ENCODE data around the gene OR11A1.
"Not testable (repeated sequence)": the region's sequence is repeated elsewhere in the genome, so short reads cannot be mapped to it uniquely, and the experiment has no call there.

OR11A1 gene

GRCh38 chr6:29478740-29479139, 21.9 kb upstream of the OR11A1 start:
- no peak for DNase-seq (ENCODE audit: low spot score)

- DNase-seq (ENCODE audit: low spot score): no peak
Observed at GRCh38 chr6:29477923-29478450, 21.1 kb upstream of the OR11A1 start.

DNA sequence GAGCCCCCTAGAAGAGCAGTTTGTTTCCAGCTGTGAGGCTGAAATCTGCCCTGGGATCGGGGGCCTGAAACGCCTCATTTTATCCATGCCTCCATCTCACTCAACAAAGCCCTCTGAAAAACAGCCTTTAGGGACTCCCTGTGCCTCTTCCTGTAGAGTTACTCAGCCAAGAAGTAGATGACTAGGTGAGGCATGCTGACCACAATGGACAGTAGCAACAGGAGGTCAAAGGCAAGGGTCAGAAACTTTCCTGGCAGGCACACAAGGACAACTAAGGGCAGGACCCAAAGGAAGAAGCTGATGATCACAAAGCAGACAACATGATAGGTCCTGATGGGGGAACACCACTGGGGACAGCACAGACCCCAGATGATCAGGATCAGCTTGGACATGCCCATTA, 18.1 kb upstream of the OR11A1 start:
- no peak for DNase-seq (ENCODE audit: low spot score)

- DNase-seq (ENCODE audit: low spot score): no peak
Observed at GRCh38 chr6:29466241-29466640, 9.4 kb upstream of the OR11A1 start.

GRCh38 chr6:29465801-29466200, 8.9 kb upstream of the OR11A1 start:
- no peak for DNase-seq (ENCODE audit: low spot score)

DNA sequence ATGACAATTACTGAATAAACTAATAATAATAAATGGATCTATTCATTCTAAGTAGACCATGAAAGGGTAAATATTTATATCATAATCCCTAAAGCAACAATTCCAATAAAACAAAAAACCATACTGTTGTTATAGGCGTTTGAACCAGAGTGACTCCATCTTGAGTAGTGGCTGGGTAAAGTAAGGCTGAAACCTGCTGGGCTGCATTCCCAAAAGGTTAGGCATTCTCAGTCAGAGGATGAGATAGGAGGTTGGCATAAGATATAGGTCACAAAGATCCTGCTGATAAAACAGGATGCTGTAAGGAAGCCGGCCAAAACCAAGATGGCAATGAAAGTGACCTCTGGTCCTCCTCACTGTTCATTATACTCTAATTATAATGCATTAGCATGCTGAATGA, 8.4 kb upstream of the OR11A1 start:
- no peak for DNase-seq (ENCODE audit: low spot score)

- no peak for DNase-seq (ENCODE audit: low spot score)
Observed at GRCh38 chr6:29462022-29462421, 5.2 kb upstream of the OR11A1 start.

- no peak for DNase-seq (ENCODE audit: low spot score)
Observed at GRCh38 chr6:29461021-29461814, 4.3 kb upstream of the OR11A1 start.

DNA sequence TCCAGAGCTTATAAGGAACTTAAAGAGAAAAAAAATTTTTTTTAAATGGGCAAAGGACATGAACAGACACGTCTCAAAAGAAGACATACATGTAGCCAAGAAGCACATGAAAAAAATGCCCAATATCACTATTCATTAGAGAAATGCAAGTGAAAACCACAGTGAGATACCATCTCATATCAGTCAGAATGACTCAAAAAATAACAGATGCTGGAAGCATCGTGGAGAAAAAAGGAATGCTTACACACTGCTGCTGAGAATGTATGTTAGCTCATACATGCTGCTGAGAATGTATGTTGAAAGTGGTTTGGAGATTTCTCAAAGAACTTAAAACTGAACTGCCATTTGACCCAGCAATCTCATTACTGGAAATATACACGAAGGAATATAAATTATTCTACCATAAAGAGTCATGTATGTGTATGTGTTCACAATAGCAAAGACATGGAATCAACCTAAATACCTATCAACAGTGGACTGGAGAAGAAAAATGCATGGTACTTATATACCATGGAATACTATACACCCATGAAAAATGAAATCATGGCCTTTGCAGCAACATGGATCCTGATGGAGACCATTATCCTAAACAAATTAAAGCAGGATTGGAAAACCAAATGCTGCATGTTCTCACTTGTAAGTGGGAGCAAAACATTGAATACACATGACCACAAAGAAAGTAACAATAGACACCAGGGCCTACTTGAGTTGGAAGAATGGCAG, 5.2 kb downstream of the OR11A1 start:
- DNase-seq (ENCODE audit: low spot score): no peak

- no peak for DNase-seq (ENCODE audit: low spot score)
Observed at GRCh38 chr6:29447670-29448069, 9.2 kb downstream of the OR11A1 start.

GRCh38 chr6:29444031-29444430, 12.8 kb downstream of the OR11A1 start:
- DNase-seq (ENCODE audit: low spot score): not testable (repeated sequence)

GRCh38 chr6:29442719-29443118, 14.2 kb downstream of the OR11A1 start:
- no peak for DNase-seq (ENCODE audit: low spot score)

DNA sequence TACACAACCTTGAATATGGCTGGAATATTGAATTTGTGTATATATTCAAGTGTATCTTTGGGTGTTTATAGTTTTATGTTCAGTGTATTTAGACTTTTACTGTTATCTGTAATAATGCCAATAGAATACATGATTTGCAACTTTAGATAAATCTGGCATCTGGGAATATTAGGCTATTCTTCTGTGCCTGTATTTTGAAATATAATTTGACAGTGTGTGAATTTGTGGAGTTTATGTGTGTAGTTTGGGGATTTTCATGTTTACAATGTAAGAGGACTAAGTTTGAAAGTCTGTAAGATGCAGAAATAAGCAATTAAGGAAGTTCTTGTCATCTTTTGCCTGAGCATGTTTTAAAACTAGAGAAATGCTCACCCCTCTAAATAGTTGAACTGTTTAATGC, 17.9 kb downstream of the OR11A1 start, which contains the start of gene OR10C1:
TSS of gene OR10C1 (plus strand) at position 301 of the 400 bp plus-strand sequence. CDS start 710 bp downstream, outside the sequence.
- DNase-seq (ENCODE audit: low spot score): no peak

GRCh38 chr6:29436730-29437129, 20.1 kb downstream of the OR11A1 start:
- DNase-seq (ENCODE audit: low spot score): not testable (repeated sequence)

- DNase-seq (ENCODE audit: low spot score): no peak
Observed at GRCh38 chr6:29426654-29427053, 30.2 kb downstream of the OR11A1 start.

DNA sequence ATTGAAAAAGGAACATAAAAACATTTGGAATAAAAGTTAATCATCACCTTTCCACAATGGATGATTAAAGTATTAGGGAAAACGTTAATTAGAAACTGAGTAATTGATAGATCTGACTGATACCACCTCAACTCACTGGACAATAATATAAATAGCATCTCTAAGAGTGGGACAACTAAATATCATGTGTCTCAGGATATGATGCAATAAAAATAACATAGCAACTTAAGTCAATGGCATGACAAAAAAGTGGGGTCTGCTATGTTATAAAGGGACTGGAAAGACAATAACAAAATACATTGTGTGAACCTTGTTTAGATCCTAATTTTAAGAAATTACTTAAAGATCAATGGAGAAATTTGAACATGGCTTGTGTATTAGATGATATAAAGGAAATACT, 31.8 kb downstream of the OR11A1 start:
- no peak for DNase-seq (ENCODE audit: low spot score)

DNA sequence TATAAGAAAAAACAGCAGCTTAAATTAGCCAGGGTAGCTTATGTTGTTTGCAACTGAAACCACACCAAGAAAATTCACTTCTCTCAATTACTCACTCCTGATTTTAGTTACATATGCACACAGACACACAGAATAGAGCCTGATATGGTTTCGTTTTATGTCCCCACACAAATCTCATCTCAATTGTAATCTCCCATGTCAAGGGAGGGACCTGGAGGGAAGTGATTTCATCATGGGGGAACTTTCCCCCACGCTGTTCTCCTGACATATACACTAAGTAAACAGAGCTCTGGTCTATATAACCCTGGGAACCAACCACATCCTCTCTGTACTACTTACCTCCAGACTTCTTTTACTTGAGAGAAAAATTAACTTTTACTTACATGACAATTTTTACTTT, 32.3 kb downstream of the OR11A1 start:
- DNase-seq (ENCODE audit: low spot score): no peak

DNA sequence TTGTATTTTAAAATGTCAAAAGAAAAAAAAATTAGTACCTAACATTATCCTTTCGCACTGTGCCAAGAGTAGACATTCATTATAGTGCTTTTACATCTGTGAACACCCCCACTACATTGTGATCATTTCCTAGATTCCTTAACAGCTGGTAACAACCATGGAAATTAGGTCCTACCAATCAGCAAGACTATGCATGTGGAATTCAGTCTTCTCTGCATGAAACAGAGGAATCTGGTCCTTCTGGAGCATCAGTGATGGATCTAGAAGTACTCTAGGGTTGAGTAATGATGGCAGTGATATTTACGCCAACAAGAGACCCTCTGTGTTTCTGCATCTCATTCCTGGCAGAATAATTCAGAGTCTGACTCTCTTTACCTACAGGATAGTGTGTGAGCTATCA, 32.7 kb downstream of the OR11A1 start:
- no peak for DNase-seq (ENCODE audit: low spot score)

DNA sequence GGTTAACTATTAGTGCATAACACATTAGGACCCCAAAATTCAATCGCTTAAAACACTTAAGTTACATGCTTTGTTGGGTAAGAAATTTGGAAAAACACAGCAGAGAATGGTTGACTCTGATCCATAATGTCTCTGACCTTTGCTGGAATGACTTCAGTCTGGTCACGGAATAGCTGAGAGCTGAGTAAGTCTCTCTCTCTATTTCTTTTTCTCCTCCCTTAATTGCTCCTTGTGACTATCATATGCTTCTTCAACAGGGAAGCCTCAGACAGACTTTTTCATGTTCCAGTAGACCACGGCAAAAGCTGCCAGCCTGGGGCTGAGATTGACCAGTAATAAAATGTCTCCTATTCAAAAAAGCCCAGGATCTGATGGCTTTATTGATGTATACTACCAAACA, 37.4 kb downstream of the OR11A1 start:
- no peak for DNase-seq (ENCODE audit: low spot score)

GRCh38 chr6:29414588-29414987, 42.3 kb downstream of the OR11A1 start, which contains the start of gene OR12D1:
TSS of gene OR12D1 (plus strand) at chr6:29414928.
- DNase-seq (ENCODE audit: low spot score): no peak

- no peak for DNase-seq (ENCODE audit: low spot score)
Observed at GRCh38 chr6:29403801-29404200, 53.1 kb downstream of the OR11A1 start.

- DNase-seq (ENCODE audit: low spot score): no peak
Observed at GRCh38 chr6:29399525-29399924, 57.3 kb downstream of the OR11A1 start.

GRCh38 chr6:29395331-29395730, 61.5 kb downstream of the OR11A1 start, which contains the start of gene OR12D2:
TSS of gene OR12D2 (plus strand) at chr6:29395631. CDS start at chr6:29396700, 1,069 bp downstream.
- no peak for DNase-seq (ENCODE audit: low spot score)

All from putamen (tissue), 1 donor.